ENCODE data around the gene HJV.
A peak's percentile ranks its signal among the peaks of the same experiment; 100 is the strongest.

Gene HJV

GRCh38 chr1:146032631-146033219, 11.2 kb upstream of the HJV start:
- POLR2A ChIA-PET, result interaction anchor here (0.7 to 1.5 kb wide), 3 partner anchors 19 to 141 kb away, joined by 3 to 9 read pairs (median 5); no protein-coding TSS in a partner anchor
- Histone ChIP-seq H3K4me1 (ENCODE audit: control insufficient read depth, insufficient read depth, low read length) (no peaks in the 10 kb centered on the region), H3K9me3 (ENCODE audit: control insufficient read depth, insufficient read depth, low read depth, low read length) (no peaks in the 10 kb centered on the region), H3K4me3 (ENCODE audit: low read depth, low read length) (no peak overlapping the region), H3K36me3 (ENCODE audit: control insufficient read depth in 2 of 2, insufficient read depth in 1 of 2, low read length in 2 of 2) (no peaks in the 10 kb centered on the region), H3K27ac (ENCODE audit: extremely low read depth, low read depth, low read length) (no peak overlapping the region)
- TF ChIP-seq ZNF2 (tag by site-specific recombination; IDR thresholded peaks at IDR 0.05) (no peak), ZNF501 (tag by site-specific recombination; IDR thresholded peaks at IDR 0.05) (no peak), ZBTB17 (tag by site-specific recombination; IDR thresholded peaks at IDR 0.05) (peak; percentile 59), ZBTB11 (tag by site-specific recombination; conservative IDR thresholded peaks at IDR 0.05; ENCODE audit: low read depth) (no peak), ZNF223 (tag by site-specific recombination; IDR thresholded peaks at IDR 0.05) (no peak), ZNF248 (tag by site-specific recombination; IDR thresholded peaks at IDR 0.05) (no peak), ZNF654 (tag by site-specific recombination; IDR thresholded peaks at IDR 0.05; ENCODE audit: low read depth) (peak; percentile 59), HOXD13 (CRISPR knock-in tag; IDR thresholded peaks at IDR 0.05; ENCODE audit: borderline replicate concordance) (no peak), HOXC10 (CRISPR knock-in tag; IDR thresholded peaks at IDR 0.05) (no peak), MEIS1 (CRISPR knock-in tag; IDR thresholded peaks at IDR 0.05; ENCODE audit: borderline replicate concordance) (no peak), ZNF324 (tag by site-specific recombination; IDR thresholded peaks at IDR 0.05) (no peak), ZBTB6 (tag by site-specific recombination; IDR thresholded peaks at IDR 0.05) (no peak), ZNF571 (tag by site-specific recombination; IDR thresholded peaks at IDR 0.05) (no peak), ZNF830 (tag by site-specific recombination; IDR thresholded peaks at IDR 0.05; ENCODE audit: low read depth) (no peak), ZNF169 (tag by site-specific recombination; IDR thresholded peaks at IDR 0.05) (no peak), PRDM1 (tag by site-specific recombination; IDR thresholded peaks at IDR 0.05) (no peak)
- TF ChIP-seq, protein P1, sequence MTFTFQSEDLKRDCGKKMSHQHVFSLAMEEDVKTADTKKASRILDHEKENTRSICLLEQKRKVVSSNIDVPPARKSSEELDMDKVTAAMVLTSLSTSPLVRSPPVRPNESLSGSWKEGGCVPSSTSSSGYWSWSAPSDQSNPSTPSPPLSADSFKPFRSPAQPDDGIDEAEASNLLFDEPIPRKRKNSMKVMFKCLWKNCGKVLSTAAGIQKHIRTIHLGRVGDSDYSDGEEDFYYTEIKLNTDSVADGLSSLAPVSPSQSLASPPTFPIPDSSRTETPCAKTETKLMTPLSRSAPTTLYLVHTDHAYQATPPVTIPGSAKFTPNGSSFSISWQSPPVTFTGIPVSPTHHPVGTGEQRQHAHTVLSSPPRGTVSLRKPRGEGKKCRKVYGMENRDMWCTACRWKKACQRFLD (tag by site-specific recombination; IDR thresholded peaks at IDR 0.05), result no peak
- TF ChIP-seq, protein P2, sequence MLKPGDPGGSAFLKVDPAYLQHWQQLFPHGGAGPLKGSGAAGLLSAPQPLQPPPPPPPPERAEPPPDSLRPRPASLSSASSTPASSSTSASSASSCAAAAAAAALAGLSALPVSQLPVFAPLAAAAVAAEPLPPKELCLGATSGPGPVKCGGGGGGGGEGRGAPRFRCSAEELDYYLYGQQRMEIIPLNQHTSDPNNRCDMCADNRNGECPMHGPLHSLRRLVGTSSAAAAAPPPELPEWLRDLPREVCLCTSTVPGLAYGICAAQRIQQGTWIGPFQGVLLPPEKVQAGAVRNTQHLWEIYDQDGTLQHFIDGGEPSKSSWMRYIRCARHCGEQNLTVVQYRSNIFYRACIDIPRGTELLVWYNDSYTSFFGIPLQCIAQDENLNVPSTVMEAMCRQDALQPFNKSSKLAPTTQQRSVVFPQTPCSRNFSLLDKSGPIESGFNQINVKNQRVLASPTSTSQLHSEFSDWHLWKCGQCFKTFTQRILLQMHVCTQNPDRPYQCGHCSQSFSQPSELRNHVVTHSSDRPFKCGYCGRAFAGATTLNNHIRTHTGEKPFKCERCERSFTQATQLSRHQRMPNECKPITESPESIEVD (tag by site-specific recombination; IDR thresholded peaks at IDR 0.05), result 0 out of 2 replicates have a peak, but pooled peaks have one; percentile 28
- CTCF ChIA-PET, result interaction anchor here (0.6 to 2.6 kb wide), 11 partner anchors 10 to 341 kb away, joined by 3 to 16 read pairs (median 4); partner anchors contain the start of genes HJV and PIAS3

DNA sequence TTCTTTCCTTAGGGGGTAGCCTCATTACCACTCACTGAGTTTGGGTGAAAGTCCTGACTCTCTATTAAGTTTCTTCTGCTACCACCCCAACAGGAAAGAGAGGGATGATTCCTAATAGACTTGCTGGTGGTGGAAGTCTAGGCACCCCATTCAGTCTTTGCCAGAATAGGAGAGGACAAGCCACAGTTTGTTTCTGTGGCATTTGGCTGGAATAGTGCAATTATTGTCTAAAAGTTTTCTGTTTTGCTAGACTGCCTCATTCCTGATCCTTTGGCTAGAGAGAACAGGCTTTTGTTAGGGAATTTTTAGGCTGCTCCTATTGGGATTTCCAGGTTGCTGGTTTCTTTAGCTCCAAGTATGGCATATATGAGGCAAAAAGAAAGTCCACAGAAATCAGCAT, 9.9 kb upstream of the HJV start:
- POLR2A ChIA-PET, result interaction anchor here (0.9 to 1.5 kb wide), 2 partner anchors 20 to 52 kb away, joined by 3 to 5 read pairs; no protein-coding TSS in a partner anchor

More for the DNA sequence above, 9.9 kb upstream of the HJV start:
- no peak overlapping the region for H3K4me3 ChIP-seq (ENCODE audit: low read depth, low read length)
- H3K9me3 ChIP-seq (ENCODE audit: control insufficient read depth, insufficient read depth, low read depth, low read length), result no peaks in the 10 kb centered on the region
- no peak for TF ChIP-seq ZNF785 (tag by site-specific recombination; IDR thresholded peaks at IDR 0.05)
- H3K4me1 ChIP-seq (ENCODE audit: control insufficient read depth, insufficient read depth, low read length), result no peaks in the 10 kb centered on the region
- H3K36me3 ChIP-seq (ENCODE audit: control insufficient read depth in 2 of 2, insufficient read depth in 1 of 2, low read length in 2 of 2), result no peaks in the 10 kb centered on the region
- no peak overlapping the region for H3K27ac ChIP-seq (ENCODE audit: extremely low read depth, low read depth, low read length)
- CTCF ChIA-PET, result interaction anchor here (0.8 to 1.8 kb wide), 7 partner anchors 8 to 172 kb away, joined by 3 to 5 read pairs (median 3); partner anchors contain the start of genes HJV and PIAS3
